Nucleus accumbens (tissue), 56 donors: ENCODE results near the gene CLDN16.

Experiments
- DNase-seq, 56 donors: peaks; one replicate each; lab custom pipeline; 2025; lab: John Stamatoyannopoulos, UW

The CLDN16 gene

DNA sequence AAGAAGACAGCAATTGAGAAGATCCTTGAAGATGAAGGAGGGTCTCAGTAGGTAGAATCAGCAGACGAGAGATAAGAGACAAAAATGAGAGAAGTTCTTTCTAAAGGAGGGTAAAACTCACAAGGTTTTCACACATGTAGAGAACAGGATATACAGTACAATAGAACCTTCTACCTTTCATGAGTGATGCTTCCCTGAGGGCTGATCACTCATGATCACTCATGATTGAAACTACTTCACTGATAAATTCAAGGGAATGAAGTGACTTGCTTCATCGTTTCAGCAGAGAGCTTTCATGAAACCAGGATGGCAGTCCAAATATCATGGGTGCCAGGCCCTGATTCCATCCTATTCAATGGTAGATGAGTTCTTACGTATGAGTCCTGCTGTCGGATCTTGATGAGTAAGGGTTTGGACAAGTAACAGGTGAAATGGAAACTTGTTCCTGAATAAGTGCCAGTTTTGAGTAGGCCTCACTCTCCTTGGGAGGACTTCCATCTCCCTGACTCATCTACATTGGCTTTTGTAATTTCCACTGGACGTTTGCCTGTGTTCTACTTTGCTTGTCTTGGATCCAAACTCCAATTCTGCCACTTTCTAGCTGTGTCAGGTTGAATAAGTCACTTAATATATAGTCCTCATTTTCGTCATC lies 9.6 kb upstream of the CLDN16 start:
- no peak for DNase-seq

DNA sequence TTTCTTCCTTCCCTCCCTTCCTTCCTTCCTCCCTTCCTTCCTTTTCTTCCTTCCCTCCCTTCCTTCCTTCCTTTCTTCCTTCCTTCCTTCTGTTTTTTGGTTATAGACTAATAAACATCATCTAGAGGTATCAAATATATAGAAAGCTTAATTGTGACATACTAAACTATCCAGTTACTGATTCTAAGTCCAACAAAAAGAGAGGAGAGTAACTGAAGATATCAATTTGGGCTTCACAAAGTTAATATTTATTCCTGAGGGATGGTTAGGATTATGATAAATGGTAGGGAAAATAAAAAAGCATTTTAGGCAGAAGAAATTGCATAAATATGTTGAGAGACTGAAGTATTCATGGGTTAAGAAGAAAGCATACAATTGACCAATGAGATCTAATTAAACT lies 7.8 kb upstream of the CLDN16 start:
- DNase-seq: no peak

DNA sequence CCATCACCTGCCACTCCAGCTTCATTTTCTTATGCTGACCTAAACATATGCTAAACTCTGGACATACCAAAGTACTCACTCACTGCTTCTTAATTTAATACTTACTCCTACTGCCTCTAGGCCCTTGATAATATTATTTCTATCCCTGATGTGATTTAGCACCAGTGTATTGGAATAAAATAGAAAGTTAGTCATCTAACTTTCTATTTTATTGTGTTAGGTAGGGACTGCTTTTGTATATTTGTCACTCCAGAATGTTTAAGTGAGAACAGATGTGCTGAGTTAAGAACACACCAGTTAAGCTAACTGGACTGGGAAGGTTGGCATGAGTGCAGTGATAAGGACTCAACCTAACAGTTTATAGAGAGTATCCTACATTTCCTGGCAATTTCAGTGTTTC lies 6.5 kb upstream of the CLDN16 start:
- no peak for DNase-seq

DNA sequence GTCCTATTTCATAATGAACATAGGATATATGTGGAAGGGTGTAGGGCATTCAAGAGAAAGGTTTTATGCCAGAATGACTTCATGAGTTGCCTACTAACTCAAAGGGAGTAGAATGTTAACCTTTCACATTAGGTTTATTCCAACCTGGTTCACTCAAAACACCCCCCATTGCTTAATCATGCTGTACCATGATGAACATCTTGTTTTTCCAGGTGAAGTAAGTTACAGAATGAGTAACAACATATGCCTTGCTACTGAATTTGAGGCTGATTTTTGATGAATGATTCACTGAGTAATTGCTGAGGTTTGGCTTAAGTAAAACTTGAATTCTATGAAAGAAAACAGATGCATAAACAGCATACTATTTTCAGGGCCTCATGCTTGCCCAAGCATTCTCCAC lies 5.9 kb upstream of the CLDN16 start:
- no peak for DNase-seq

DNA sequence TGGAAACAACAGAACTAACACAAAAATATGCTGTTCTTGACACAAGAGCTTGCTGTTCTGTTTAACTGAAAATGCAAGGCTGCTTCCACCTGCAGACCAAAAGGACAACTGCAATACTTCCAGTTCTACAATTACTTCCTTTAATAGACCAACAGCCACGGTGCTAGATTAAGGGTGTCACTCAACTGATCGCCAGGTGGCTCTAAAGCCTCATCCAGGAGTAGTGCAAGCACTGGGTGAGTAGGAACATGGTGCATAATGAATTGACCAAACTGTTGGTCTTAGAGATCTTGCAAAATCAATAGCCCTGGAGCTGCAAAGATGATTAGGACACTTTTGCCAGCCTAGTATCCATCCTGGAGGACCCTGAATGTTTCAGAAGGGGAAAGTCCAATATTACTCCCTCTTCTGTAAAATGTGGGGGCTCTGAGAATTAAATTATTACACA lies 3.6 kb upstream of the CLDN16 start:
- peak in 1 of 56 donors; percentile 1 for DNase-seq

DNA sequence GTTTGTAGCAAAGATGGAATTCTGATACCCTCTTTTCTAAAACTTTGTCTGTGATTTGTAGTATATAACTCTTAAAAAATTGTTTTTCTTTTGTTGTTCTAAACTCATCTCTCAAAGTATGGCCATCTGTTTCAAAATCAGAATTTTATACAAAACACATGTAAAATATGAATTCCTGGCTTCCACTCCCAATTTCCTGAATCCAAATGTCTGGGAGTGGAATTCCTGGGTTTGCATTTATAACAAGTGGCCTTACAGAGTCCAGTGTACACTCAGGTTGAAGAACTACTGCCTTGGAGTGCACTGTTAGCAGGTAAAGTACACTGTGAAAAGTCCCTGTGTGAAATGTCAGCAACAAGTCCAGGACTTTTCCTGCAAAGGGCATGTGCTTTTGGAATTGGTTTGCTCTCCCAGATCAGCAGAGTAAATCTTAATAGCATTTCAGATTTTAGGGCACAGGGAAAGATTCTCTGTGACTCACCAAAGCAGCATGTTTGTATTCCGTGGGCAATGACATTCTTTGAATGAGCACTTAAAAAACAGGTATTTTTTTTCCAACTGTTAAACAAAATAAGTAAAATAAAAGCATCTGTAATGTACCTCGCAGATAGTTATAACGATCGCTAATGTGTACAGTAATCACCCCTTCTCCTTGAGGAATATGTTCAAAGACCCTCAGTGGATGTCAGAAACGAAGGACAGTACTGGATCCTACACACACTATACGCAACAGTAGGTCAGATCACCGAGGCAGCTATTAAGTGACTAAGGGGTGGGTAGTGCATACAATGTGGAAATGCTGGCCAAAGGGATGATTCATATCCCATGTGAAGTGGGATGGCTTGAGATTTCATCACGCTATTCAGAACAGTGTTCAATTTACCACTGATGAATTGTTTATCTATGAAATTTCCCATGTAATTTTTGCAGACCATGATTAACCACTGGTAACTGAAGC lies 2.0 kb upstream of the CLDN16 start:
- no peak for DNase-seq

DNA sequence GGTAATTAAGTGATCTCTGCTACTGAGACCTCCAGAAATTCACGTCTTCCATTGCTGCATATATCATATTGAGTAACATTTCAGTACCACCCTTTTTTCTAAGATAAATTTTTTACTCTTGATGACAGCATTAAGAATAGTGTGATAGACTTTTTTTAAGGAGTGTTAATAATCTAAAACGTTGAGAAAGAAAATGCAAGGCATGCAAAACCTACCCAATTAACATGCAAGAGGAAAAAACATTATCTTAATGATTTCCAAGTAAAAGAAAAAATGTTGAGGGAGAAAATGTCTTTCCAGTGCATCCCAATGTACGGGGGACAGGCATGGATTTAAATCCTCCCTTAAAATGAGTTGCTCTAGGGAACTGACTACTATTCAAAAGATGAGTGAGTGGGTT lies 740 bp downstream of the CLDN16 start:
- no peak for DNase-seq

DNA sequence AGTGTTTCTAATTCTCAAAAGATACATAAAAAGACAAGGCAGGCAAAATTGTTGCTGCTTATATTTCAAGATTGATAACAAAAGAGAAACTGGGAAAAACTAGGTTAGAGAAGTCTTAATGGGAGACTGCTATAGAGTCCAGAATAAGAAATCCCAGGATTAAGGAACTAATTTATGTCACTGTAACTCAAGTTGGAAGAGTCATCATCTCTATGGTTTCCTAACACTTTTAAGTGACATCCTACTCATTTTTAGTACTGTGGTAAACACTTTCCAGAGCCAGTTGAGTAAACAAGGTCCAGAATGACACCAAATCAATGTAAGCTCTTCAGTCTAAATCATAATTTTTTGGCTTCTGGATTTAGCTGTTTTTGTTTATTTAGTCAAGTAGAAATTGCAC lies 8.0 kb downstream of the CLDN16 start:
- no peak for DNase-seq

DNA sequence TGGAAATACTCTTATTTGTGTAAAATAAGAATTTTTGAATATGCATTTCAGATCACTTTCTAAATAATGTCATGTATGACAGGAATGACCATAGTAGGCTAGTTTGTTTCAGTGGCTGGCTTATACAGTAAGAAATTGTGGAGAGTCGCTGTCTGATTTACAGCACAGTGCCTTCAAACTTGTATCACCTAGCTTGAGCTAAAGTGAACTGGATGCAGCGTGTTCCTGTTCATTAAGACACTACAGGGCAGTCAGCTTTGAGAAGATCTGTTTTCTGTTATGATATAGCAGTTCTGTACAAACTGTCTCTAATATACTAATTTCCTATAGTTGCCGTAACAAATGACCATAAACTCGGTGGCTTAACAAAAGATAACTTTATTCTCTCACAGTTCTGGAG lies 9.9 kb downstream of the CLDN16 start:
- DNase-seq: no peak

DNA sequence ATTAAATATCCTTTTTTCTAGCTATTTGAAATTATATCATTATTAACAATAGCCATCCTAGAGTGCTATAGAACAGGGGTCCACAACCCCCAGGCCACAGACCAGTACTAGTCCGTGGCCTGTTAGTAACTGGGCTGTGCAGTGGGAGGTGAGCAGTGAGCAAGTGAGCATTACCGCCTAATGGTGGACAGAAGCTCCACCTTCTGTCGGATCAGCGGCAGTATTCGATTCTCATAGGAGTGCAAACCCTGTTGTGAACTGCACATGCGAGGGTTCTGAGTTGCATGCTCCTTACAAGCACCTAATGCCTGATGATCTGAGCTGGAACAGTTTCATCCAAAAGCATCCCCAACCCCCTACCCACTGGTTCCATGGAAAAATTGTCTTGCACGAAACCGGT lies 11.7 kb downstream of the CLDN16 start:
- DNase-seq: no peak

DNA sequence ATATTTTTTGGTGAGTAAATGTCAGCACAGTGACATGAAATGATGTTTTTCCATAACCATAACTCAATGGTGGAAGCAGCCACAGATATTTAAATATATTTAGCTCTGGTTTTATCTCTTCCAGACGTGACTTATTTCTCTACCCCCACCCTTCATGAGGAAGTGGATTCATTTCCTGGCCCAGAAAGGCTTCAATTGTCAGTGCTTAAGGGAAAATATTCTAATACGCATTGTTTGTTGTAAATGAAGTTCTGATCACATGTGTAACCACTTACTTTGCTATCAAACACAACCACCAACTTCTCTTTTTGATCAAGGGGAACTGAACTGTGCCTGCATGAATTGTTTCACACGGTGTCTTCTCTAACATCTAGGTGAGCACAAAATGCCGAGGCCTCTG lies 14.0 kb downstream of the CLDN16 start:
- DNase-seq: no peak

DNA sequence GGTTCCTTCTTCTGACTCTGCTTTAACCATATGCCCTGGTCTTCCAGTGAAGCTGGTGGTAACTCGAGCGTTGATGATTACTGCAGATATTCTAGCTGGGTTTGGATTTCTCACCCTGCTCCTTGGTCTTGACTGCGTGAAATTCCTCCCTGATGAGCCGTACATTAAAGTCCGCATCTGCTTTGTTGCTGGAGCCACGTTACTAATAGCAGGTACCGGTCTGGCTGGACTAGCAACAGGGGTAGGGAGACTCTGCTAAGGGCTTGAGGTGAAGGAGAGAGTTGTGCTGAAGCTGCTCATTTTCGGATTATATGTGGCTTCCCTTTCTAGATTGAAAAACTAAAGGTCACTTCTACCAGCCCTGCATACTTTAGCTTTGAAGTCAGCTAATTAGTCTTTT lies 16.8 kb downstream of the CLDN16 start:
- no peak for DNase-seq

DNA sequence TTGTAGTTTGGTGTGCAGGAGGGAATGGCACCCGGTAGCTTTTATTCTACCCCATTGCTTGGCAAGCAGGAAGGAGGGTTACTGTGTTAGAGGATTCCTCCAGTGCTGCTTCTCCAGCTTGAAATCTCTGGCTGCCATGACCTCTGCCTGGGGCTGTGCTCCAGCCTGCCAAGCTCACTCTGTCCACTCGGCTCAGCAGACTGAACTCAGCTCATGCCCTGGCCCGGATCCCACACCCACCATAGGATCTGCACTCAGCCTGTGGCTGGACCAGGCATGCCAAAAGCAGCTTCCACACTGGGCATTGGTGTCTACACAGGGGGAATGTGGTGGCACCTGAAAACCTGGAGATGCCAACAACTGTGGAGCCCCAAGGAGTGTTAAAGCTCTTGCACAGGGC lies 26.3 kb downstream of the CLDN16 start:
- no peak for DNase-seq

DNA sequence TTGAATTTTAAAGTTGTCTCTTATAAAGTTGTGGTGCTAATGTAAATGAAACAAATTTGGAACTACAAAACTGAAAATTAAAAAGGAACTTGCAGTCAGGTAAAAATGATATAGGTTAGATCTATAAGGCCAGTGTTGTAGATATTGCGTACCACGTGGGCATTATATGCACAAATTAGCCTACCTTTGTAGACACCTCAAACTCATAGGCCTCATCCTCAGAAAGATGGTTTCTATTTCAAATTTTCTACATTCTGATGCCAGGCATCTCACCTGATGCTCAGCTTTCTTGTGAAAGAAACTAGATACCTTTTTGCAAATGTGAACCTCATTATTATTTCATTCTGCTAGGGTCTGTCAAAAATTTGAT lies 36.1 kb downstream of the CLDN16 start:
- no peak for DNase-seq

DNA sequence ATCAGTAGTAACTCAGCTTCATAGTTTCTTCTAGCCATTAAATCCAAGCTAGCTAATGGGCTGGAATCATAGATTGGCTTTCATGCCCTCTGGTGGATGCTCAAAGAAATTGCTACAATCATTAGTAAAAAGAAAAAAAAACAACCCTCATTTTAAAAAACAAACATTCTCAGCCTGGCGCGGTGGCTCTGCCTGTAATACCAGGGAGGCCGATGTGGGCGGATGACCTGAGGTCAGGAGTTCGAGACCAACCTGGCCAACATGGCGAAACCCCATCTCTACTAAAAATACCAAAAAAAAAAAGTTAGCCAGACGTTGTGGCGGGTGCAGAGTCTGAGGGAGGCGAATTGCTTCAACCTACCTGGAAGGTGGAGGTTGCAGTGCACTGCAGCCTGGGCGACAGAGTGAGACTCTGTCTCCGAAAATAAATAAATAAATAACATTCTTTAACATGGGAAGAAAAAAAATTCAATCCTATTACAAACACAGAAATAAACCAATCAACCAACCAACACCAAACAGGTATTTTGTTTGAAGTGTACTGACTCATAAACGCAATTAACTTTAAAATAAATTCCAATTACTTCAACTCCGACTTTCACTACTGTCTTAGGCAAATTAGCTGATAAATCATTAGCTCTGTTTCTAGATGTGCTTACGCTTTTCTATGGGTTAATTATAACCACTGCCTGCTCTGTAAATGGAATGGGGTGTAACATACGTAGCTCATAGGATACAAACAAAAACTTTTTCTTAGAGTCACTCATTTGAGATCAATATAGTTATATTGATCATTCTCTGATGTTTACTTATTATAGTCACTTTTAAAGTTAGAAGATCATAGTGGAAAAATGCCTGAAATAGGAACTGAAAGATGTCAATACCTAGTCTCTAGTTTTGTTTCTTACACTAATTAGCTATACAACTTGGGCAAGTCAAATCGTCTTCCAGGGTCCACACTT lies 36.8 kb downstream of the CLDN16 start:
- DNase-seq: peak in 31 of 56 donors; percentile 0 to 50 (median 15)

DNA sequence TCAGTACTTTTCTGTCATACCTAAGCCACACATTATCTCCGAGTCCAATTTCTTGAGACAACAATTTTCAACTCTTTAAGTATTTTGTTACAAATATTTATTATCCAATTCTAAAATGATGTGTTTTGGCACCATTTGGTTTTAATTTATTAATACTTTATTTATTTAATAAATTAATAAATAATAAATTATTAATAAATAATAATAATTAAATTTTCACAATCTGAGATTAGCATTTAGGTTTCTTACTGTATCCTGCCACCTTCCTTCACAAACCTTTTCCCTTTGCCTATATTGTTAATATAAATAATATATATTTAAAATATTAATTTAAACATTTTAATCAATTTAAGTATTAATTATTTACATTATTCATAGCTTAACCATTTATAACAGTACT lies 37.9 kb downstream of the CLDN16 start:
- DNase-seq: no peak

DNA sequence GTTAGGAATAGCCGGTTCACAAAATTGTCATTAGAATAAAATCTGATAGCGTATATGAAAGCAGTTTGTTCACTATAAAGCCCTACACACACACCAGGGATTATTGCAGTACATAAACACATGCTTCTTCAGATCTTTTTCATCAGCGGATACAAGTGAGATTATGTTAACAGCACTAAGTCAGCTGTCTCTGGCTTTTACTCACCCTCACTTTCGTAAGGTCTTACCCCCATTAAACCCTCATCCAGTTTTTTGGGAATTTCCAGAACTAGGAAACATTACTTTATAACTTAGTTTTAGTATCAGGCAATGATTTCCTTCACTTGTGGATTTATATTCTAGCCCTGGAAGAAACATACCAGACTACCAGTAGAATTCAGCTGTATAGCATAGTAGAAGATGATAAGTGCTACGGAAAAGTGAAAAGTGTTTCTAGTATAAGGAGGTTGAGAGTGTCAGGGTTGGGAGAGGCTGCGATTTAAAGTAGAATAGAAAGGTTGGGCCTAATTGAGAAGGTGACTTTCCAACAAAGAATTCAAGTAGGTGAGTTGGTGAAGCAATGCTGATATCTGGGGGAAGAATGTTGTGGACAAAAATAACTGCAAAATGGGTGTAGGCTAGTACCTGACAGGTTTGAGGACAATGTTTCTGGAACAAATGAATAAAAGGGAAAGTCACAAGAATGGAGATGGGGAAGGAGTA lies 39.0 kb downstream of the CLDN16 start:
- no peak for DNase-seq

DNA sequence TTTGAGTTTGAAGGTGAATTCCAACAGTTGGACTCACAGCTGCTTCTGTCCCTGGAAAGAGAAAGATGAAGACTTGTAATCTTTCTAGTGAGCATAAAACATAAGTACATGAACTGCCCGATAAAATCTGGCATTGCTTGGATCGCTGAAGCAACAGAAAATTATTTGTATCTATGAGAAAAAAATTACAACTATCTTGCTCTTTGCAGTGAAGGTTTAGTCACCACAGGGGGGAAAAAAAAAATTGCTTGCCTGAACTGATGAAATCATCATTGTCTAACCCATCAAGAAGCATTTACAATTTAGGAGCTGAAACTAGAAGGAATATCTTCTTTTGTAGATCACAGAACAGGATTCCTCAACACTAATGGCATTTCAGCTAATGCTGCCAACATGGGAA lies 41.7 kb downstream of the CLDN16 start:
- no peak for DNase-seq

DNA sequence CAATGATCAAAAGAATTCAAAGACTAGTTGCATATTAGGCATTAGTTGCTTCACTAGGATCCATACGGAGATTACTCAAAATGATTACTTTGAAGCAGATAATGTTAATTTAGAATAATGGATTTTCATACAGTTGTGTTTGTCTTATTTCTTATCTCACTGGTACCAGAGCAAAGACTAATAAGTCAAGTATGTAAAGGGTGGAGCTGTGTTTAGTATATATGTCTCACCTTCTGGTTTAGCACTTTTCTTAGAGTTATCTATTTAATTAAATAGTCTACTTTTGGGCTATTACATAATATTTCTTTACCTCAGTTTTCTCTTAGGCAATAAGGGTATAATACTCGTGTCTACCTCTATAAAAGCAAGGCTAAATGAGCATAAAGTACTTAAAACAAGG lies 42.9 kb downstream of the CLDN16 start:
- no peak for DNase-seq

DNA sequence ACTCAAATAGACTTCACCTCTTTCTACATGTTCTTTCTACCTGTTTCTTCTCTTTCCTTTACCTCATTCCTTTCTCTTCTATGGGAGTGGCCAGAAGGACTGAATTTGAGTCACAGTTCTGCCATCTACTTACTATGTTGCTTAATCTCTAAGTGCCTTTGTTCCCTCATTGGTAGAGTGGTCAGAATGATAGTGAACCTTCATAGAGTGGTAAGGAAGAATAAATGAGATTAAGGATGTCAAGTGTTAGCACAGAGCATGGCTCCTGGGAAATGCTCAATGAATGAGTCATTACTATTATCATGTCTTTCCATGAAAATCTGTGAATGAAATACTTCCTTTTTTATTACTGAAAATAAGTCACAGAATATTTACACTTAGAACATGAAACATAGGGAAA lies 44.3 kb downstream of the CLDN16 start:
- no peak for DNase-seq
